H1 (cell line): Measurements from ENCODE around the gene CFAP221. TPM values are rescaled to one million over a fixed set of nuclear protein-coding genes. Genes with fewer than 3 reads are reported as not detected.

Experiments
- HDAC2 ChIP-seq, 2 experiments: fragments of 300-600 bp in 1 of 2; sonication (generic) in 1 of 2; IDR thresholded peaks; 2 replicates each; pipeline ENCODE4 v1.6.1; 2011 to 2012; ENCODE audit warnings: low read depth in 2 of 2, low read length in 2 of 2, mild to moderate bottlenecking in 2 of 2, moderate library complexity in 2 of 2, borderline replicate concordance in 1 of 2, inconsistent platforms in 1 of 2
- HDAC6 ChIP-seq: IDR thresholded peaks from one replicate; pipeline ENCODE4 v1.7.1; 2012; ENCODE audit warnings: low read depth, mild to moderate bottlenecking, inconsistent platforms, low read length, moderate library complexity
- SP2 ChIP-seq: IDR thresholded peaks from 2 replicates; pipeline ENCODE4 v1.6.1; 2012; ENCODE audit warnings: mild to moderate bottlenecking, low read length, inconsistent platforms
- SUZ12 ChIP-seq: fragments of 200-600 bp; sonication (generic); IDR thresholded peaks from 2 replicates; pipeline ENCODE4 v1.6.1; 2012; ENCODE audit warnings: mild to moderate bottlenecking, inconsistent platforms, low read length, moderate library complexity, mixed read lengths
- TBP ChIP-seq: IDR thresholded peaks from 2 replicates; pipeline ENCODE4 v1.6.1; 2011; ENCODE audit warnings: low read depth, low read length, improper control_type of control experiment
- polyA plus RNA-seq, 7 experiments: library from polyadenylated mRNA; depleted of rRNA in 3 of 7; stranded (reverse) in 5 of 7; unstranded in 2 of 7; fragments of >200 nt in 5 of 7; fragments of 200-250 nt in 2 of 7; gene quantifications; 1 replicate in 5 of 7; 2 replicates in 1 of 7; 4 replicates in 1 of 7; pipeline versions ENCODE4 v1.2.1 to v1.2.3, GENCODE V29; 2011 to 2013; ENCODE audit warnings: missing spikeins in 2 of 7, mixed read lengths in 2 of 7
- total RNA-seq: library from RNA; stranded (reverse); fragmentation: NEBNext Ultra II Directional; extraction: Animal tissue kit (Norgen Biotek cat#: 25700); gene quantifications from 2 replicates; pipeline ENCODE4 v1.2.1, GENCODE V29; 2021

Gene CFAP221
- total and polyA plus RNA-seq, 2 of the 8 experiments (the other 6 are each of a cell fraction or from before 2014, with no cell fraction given): 0.14 to 0.71 TPM

GRCh38 chr2:119691189-119691588 is 146.9 kb downstream of the CFAP221 start (continued):
- TF ChIP-seq HDAC2 (IDR thresholded peaks at IDR 0.05; ENCODE audit: borderline replicate concordance in 1 of 2, low read depth in 2 of 2, low read length in 2 of 2) (no peak), HDAC6 (no peak), SUZ12 (no peak), TBP (no peak), SP2 (no peak)
